Measurements from ENCODE around the gene NHSL1.

The NHSL1 gene

DNA sequence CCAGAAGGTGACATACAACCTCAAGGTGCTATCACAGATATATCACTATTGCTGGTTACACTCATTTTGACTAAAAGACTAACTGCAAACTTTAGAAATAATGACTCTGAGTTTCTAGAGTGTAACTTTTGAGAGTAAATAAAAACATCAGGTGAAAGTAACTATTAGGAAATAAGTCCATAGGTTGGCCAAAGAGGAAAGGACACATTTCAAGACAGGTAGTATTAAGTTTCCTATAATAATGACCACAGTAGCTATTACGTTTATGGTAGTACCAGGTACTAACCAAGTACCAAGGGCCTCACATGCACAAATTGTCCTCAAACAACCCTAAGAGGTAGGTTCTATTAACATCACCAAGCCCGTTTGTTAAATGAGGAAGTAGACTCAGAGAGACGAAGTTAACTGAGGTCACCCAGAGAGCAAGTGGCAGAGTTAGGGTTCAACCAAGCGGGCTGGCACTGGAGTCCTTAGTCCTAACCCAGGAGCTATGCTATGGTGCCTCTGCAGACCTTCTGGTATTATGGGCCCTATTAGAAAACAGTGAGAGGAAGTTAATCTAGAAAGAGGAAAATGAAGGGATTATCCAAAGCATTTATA is 58.4 kb downstream of the NHSL1 start:
- Histone ChIP-seq H3K9ac (ENCODE audit: low read length) (no peak overlapping the region), H3K27ac (ENCODE audit: low read depth, low read length) (no peak overlapping the region), H3K27me3 (ENCODE audit: low read length) (no peaks in the 10 kb centered on the region), H3K9me3 (ENCODE audit: insufficient read depth, low read length) (no peaks in the 10 kb centered on the region), H3K9me2 (replicated peaks; ENCODE audit: insufficient read depth, low read length) (no peaks in the 10 kb centered on the region), H3K36me3 (ENCODE audit: low read length) (no peaks in the 10 kb centered on the region), H2AFZ (ENCODE audit: low read depth, low read length, severe bottlenecking) (no peak overlapping the region), H4K20me1 (ENCODE audit: low read depth, low read length) (no peaks in the 10 kb centered on the region), H3K79me2 (ENCODE audit: insufficient read depth, low read length) (no peaks in the 10 kb centered on the region), H3K4me2 (ENCODE audit: low read depth, low read length, poor library complexity, severe bottlenecking) (no peak overlapping the region), H3F3A (ENCODE audit: insufficient read depth) (no peaks in the 10 kb centered on the region), H3K4me3 (ENCODE audit: insufficient read depth, low read length, poor library complexity, severe bottlenecking) (no peak overlapping the region)
- no peak for TF ChIP-seq EZH2phosphoT487 (conservative IDR thresholded peaks at IDR 0.05; ENCODE audit: low read length)
- TF ChIP-seq, protein P1, sequence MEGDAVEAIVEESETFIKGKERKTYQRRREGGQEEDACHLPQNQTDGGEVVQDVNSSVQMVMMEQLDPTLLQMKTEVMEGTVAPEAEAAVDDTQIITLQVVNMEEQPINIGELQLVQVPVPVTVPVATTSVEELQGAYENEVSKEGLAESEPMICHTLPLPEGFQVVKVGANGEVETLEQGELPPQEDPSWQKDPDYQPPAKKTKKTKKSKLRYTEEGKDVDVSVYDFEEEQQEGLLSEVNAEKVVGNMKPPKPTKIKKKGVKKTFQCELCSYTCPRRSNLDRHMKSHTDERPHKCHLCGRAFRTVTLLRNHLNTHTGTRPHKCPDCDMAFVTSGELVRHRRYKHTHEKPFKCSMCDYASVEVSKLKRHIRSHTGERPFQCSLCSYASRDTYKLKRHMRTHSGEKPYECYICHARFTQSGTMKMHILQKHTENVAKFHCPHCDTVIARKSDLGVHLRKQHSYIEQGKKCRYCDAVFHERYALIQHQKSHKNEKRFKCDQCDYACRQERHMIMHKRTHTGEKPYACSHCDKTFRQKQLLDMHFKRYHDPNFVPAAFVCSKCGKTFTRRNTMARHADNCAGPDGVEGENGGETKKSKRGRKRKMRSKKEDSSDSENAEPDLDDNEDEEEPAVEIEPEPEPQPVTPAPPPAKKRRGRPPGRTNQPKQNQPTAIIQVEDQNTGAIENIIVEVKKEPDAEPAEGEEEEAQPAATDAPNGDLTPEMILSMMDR (IDR thresholded peaks at IDR 0.05; ENCODE audit: insufficient read depth, low read length, poor library complexity, severe bottlenecking), result no peak

DNA sequence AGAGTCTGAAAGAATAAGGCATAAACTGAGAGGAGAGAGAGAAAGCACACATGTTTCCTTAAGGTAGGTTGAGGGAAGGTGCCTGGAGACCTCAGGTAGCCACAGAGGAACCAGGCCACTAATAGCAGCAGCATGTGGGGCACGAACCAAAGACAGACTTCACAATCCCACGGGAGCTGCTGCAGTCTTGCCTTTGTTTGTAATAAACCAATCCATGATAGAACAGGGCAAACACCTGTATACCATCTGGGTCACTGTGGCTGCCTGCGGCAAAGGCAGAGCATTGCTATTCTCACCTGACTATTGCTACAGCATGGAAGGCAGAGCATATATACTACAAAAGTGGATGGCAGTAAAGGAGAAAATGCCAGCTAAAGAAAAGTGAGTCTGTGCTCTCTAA is 59.0 kb downstream of the NHSL1 start:
- TF ChIP-seq, protein P1 (IDR thresholded peaks at IDR 0.05; ENCODE audit: insufficient read depth, low read length, poor library complexity, severe bottlenecking), result no peak
- TF ChIP-seq EZH2phosphoT487 (conservative IDR thresholded peaks at IDR 0.05; ENCODE audit: low read length), result no peak
- Histone ChIP-seq H4K20me1 (ENCODE audit: low read depth, low read length) (no peaks in the 10 kb centered on the region), H3K9ac (ENCODE audit: low read length) (no peak overlapping the region), H3K9me3 (ENCODE audit: insufficient read depth, low read length) (no peaks in the 10 kb centered on the region), H2AFZ (ENCODE audit: low read depth, low read length, severe bottlenecking) (no peak overlapping the region), H3K4me3 (ENCODE audit: insufficient read depth, low read length, poor library complexity, severe bottlenecking) (no peak overlapping the region), H3K79me2 (ENCODE audit: insufficient read depth, low read length) (no peaks in the 10 kb centered on the region), H3K9me2 (replicated peaks; ENCODE audit: insufficient read depth, low read length) (no peaks in the 10 kb centered on the region), H3K4me2 (ENCODE audit: low read depth, low read length, poor library complexity, severe bottlenecking) (no peak overlapping the region), H3K27ac (ENCODE audit: low read depth, low read length) (no peak overlapping the region), H3K27me3 (ENCODE audit: low read length) (no peaks in the 10 kb centered on the region), H3K36me3 (ENCODE audit: low read length) (no peaks in the 10 kb centered on the region), H3F3A (ENCODE audit: insufficient read depth) (no peaks in the 10 kb centered on the region)

DNA sequence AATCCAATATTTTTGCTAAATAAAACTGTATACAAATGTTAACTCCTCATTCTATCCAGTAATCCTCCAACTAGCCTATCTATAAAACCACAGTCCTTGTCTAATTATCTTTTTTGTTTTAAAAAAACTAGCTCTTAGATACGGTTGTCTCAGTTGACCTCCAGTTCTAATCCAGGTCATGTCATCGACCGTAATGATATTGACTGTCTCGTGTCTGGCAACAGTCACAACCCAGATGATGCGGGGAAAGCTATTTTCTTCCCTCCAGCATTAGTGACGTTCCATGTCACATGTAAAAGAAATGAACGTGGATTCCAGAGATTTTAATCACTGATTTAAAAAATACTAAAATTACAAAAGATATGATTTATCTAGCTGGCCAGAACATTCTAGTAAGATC is 59.7 kb downstream of the NHSL1 start:
- Histone ChIP-seq H3K27me3 (ENCODE audit: low read length) (no peaks in the 10 kb centered on the region), H3K9ac (ENCODE audit: low read length) (no peak overlapping the region), H3K9me2 (replicated peaks; ENCODE audit: insufficient read depth, low read length) (no peaks in the 10 kb centered on the region), H3K4me2 (ENCODE audit: low read depth, low read length, poor library complexity, severe bottlenecking) (no peak overlapping the region), H2AFZ (ENCODE audit: low read depth, low read length, severe bottlenecking) (no peak overlapping the region), H3K79me2 (ENCODE audit: insufficient read depth, low read length) (no peaks in the 10 kb centered on the region), H3K36me3 (ENCODE audit: low read length) (no peaks in the 10 kb centered on the region), H4K20me1 (ENCODE audit: low read depth, low read length) (no peaks in the 10 kb centered on the region), H3F3A (ENCODE audit: insufficient read depth) (no peaks in the 10 kb centered on the region), H3K27ac (ENCODE audit: low read depth, low read length) (no peak overlapping the region), H3K4me3 (ENCODE audit: insufficient read depth, low read length, poor library complexity, severe bottlenecking) (no peak overlapping the region), H3K9me3 (ENCODE audit: insufficient read depth, low read length) (no peaks in the 10 kb centered on the region)
- TF ChIP-seq, protein P1 (IDR thresholded peaks at IDR 0.05; ENCODE audit: insufficient read depth, low read length, poor library complexity, severe bottlenecking), result no peak
- no peak for TF ChIP-seq EZH2phosphoT487 (conservative IDR thresholded peaks at IDR 0.05; ENCODE audit: low read length)
